GM19239 (cell line): ENCODE measurements around the gene NODAL.

Experiments
- DNase-seq: peaks from one replicate; pipeline ENCODE4 v3.0.0; 2011; ENCODE audit warnings: low spot score; ENCODE audit not compliant: insufficient read length
- FAIRE-seq: peaks from 2 replicates; lab custom pipeline; 2011; peaks lifted over from hg19 to GRCh38; lab: Jason Lieb, UNC

The NODAL gene

DNA sequence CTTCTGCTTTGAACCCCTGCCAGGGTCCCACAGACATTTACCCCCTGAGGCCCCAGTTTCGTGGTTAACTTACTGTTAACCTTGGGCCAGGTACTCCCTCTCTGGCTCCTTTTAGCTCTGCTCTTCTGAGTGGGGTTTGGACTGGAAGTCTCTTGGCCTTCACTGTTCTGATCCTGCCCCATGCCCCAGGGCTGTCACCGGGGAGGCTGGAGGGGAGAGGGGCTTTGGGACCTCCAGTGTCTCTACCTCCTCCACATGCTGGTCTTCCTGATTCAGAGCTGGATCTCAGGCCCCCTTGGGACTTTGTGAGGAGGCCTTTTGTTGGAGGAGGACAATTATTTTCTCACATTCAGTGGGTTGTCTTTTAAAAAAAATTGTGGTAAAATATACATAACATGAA, 24.4 kb upstream of the NODAL start:
- DNase-seq = no peak
- no peak for FAIRE-seq

DNA sequence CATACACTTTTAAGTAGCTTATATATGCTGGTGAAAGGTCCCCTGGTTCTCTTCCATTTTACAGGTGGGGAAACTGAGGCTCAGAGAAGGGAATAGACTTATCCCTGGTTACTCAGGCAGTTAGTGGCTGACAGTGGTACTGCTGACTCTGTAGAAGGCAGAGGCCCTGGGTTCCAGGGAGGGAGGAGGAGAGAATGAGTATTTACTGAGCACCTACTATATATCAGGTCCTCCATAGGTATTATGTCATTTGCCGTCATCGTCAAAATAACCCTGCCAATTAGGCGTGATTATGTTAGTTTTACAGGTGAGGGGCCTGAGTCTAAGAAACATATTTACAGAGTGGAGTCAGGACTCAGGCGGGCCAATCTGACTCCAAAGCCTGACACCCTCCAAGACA, 23.8 kb upstream of the NODAL start:
- FAIRE-seq (no peak), DNase-seq (no peak)

DNA sequence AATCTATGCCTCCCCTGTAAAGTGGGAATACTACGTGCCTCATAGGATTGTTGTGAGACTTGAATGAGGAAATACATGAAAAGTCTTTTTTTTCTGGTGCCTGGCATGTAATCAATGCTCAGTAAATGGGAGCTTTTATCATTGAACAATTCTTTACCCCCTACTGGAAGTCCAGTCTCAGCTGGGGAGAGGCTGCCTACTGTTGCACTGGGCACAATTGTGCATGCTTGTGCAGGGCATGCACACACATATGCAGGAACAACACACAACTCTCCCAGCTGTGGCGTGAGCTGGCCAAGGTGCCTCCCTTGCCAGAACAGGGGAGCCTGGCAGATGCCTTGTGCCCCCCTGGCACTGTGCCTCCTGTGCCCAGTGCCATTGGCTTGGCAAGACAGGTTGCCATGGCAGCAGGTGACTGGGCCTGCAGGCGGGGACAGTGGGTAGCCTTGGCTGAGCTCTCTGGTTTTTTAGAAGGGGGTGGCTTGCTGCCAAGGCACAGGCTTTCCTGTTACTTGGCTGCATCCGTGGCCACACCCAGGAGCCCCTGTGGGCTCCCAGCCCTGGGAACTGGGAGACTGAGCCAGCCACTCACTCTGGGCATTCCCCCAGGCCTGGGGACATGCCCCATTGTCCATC, 21.0 kb upstream of the NODAL start:
- no peak for FAIRE-seq
- no peak for DNase-seq

DNA sequence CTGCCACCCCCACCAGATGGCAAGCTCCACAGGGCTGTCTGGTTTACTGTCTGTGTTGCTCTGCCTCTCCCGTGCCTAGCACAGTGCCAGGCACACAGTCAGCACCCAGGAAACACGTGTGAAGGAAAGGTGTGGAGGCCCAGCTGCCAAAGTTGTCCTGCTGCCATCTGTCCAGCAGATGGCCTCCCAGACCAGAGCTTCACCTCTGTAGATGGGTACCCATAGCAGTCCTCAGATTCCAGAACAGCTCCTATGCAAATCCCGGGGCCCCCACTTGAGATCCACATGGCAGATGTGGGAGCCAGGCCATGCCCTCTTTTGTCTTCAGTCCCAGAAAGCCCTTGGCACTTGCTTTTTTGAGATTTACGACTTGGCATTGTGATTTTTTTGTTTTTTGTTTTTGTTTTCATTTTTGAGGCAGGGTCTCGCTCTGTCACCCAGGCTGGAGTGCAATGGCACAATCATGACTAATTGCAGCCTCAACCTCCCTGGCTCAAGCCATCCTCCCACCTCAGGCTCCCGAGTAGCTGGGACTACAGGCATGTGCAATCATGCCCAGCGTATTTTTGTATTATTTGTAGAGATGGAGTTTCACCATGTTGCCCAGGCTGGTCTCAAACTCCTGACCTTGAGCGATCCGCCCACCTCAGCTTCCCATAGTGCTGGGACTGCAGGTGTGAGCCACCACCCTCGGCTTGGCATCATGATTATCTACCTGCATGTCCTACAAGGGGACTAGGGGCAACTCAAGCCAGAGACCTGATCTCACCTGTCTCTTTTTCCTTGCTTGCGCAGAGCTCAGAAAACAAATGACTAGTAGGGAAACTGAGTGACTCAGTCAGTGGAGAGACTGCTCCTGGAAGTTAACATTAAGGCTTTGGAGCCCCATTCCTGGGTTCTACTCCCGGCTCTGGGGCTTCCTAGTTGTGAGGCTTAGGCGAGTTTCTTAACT, 20.2 kb upstream of the NODAL start:
- DNase-seq (peak; percentile 91), FAIRE-seq (peak; percentile 90)

DNA sequence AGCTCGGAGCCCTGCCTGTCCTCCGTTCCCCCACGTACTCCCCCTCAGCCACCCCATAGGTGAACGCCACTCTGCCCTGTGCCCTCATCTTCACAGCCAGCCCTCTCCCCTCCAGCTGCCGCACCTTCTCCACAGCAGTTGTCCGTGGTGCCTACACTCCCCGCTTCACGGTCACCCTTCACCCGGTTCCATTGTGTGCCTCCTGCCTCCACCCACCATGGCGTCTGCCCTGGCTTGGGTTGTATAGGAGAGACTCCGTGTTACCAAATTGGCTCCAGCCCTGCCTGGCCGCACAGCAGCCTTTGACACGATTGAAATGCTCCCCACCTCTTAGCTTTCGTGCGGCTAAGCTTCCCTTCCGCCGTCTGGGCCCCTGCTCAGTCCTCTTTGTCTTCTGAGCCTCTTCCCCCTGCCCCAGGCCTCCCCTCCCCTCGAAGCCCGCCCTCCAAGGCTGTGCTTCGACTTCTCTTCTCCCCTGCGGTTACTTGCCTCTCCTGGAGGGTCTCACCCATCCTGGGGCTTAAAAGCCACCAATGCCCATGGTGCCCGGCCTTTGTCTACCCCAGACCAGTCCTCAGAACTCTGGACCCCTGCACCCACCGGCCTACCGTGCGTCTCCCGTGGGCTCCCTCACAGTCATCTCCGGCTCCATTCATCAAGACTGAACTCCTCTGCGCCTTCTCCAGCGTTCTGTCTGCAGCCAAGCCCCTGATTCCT, 18.5 kb upstream of the NODAL start:
- FAIRE-seq (no peak), DNase-seq (no peak)

DNA sequence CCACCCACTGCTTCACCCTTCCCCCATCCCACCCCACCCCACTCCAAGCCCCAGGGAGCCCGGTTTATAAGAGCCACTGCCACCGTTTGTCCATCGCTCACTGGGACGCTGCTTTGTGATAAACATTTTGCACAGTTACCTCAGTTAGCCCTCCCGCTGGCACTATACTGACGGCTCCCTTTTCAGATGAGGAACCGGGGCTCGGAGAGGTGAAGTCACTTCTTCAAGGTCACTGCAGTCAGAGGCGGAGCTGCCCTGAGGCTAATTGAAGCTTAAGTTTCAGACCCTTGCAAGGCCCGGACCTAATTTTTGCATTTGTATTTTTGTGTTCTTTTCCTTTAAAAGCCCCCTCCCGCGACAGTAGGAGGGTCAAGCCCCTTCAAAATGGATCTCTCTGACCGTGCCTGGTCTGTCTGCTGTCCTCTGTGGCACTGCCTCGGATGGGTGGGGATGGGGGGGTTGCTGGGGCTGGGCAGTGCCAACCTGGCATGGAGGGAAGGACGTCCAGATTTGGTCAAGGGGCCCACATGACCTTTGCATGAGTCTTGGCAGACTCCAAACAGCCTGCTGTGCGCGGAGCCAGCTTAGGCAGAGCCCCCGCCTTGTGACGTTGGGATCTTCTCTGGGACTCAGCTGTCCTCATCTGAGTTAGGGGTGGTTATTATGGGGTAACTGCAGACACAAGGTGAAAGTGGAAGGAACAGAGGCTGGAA, 17.7 kb upstream of the NODAL start:
- DNase-seq (no peak), FAIRE-seq (no peak)

DNA sequence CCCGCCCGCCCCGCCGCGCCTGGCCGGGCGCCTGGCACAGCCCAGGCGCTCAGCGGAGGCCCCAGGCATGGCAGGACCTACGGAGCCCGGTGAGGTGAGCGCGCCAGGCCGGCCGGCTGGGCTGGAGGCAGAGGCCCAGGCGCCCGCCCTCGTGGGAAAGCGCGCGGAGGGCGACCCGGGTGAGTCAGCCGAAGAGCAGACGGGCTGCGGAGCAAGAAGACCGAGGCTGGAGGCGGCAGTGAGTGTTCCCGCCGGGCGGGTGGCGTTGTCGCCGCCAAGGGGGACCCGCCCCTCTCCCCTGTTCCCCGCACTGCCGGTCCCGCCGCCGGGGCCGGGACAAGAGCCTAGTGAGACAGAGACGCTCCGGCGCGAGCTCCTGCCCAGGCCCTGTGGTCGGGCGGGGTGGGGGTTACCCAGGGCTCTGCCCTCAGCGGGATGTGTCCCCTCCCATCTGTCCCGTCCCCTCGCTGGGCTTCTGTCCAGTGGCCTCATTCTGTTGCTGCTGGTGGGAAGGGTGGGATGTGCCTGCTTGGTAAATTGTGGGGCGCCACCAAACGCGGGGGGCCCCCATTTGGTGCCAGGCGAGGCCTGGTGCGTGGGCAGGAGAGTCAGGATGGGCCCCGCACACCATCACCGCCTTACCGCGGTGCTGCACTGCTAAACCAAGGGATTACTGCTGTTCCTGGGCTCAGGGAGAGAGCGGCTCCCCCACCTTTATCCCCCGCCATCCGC, 17.0 kb upstream of the NODAL start:
- DNase-seq = no peak
- no peak for FAIRE-seq

DNA sequence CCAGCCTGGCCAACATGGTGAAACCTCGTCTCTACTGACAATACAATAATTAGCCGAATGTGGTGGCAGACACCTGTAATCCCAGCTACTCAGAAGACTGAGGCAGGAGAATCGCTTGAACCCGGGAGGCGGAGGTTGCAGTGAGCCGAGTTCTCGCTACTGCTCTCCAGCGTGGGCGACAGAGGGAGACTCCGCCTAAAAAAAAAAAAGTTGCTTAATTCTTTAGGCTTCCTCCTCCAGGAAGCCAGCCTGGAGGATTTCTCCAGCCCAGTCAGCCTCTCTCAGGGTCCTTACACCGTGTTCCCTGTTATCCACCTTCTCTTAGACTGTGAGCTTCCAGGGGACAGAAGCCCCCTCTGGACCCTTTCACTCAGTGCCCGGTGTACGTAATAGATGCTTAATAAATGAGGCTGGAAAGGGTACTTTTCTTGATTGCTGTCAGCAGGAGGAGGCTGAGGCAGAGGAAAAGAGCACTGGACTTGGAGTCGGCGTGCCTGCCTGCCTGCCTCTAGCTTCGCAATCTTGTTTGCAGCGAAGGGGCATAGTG, 16.4 kb upstream of the NODAL start:
- FAIRE-seq = no peak

DNA sequence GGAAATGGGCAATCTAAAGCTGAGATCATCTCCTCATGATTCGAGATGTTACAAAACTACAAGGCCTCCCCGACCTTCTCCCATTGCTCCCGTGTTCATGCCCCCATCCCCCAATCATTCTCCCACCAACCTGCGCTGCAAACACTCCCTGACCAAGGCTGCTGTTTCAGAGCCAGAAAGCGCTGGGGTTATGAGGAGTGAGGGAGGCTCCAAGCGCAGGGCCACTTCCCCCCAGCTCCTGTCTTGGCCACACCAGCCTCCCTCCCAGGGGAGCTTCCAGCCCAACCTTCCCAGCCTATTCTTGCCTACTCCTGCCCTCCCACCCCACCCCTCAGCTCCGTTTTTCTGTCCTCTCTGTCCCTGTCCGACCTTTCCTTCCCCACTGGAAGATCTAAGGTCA, 14.7 kb upstream of the NODAL start:
- DNase-seq = no peak
- no peak for FAIRE-seq

More for the DNA sequence above, 16.4 kb upstream of the NODAL start:
- no peak for DNase-seq

DNA sequence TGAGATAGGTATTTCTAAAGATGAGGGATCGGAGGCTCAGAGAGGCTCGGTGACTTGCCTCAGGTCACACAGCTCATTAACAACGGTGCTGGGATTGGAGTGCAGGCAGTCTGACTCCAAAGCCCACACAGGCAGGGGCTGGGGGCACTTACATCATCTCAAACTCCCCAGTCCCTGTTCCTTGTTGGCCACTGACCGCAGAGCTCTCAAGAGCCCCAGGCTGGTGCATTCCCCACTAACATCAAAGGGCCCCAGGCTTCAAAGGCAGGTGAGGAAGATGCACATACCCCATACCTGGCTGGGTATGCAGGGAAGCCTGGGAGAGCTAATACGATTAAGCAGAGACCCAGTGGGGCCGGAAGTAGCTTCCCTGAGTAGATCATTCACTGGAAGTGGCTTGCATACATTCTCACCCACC, 13.7 kb upstream of the NODAL start:
- DNase-seq (no peak), FAIRE-seq (no peak)

DNA sequence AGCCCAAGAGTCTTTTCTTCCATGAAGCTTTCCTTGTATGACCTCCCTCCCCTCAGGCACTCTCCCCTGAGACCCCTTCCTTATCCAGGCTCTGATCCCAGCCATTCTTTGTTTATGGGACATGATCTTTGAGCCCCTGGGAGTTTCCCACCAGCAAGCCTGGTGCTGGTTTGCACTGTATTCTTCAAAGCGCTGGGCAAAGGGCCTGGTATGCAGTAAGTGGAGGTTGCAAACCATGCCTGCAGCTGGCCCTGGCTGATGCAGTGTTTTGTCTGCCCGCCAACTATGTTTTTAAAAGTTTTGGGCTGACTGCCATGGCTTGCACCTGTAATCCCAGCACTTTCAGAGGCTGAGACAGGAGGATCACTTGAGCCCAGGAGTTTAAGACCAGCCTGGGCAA, 6.8 kb upstream of the NODAL start:
- no peak for FAIRE-seq

DNA sequence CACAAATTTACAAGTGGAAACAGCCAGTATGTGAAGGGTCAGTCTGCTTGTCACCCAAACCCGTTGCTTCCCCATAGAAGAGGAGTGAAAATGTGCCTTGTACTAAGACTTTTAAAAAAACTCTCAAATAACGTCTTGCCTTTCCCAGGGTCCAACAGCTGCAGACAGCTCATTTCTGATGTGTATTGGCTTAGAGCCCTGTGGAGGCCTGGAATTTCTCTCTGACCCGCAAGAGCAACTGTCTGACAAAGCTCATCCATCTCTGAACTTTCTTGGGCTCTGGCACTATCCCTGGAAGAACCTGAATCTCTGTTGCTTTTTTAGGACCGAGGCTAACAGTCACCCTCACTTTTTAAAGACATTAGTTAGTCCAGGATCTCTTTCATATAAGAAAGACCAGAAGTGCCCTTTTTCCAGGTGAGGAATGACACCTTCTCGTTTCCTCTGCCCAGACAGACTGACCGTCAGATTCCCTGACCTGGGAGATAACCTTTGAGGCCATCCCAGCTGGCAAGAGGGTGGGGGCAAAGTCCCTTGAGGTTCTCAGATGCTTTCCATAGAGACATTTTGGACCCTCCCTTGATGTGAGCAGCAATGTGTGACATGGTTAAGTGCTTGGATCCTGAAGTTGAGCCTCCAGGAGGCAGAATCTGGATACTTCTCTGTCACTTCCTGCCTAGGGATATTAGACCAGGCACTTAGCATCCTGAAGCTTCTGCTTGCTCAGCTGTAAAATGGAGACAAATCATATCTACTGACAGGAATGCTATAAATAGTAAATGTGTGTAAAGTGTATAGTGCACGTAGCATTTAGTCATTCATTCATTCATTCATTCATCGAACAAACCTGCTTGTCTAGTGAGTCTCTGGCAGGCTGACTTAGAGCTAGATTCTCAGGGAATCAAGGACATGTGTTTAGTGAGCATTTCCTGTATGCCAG, 4.5 kb upstream of the NODAL start:
- FAIRE-seq (no peak), DNase-seq (no peak)

More for the DNA sequence above, 6.8 kb upstream of the NODAL start:
- no peak for DNase-seq

DNA sequence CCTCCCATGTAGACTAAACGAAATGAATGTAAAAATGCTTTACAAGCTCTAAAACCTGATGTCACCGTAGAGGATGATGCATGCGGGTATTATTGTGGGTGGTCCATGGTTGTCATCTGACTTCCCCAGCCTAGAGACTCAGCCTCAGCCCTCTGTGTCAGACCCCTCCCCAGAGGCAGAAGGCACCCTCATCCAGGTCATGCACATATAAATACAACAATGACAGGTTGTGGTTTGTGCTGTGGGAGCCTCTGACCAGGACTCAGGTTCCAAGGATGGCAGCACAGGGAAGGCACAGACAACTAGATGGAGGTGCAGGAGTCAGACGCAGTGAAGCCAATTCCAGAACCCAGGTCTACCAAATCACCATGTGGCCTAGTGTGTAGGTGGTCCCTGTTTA, 3.3 kb upstream of the NODAL start:
- no peak for DNase-seq
- FAIRE-seq = no peak

DNA sequence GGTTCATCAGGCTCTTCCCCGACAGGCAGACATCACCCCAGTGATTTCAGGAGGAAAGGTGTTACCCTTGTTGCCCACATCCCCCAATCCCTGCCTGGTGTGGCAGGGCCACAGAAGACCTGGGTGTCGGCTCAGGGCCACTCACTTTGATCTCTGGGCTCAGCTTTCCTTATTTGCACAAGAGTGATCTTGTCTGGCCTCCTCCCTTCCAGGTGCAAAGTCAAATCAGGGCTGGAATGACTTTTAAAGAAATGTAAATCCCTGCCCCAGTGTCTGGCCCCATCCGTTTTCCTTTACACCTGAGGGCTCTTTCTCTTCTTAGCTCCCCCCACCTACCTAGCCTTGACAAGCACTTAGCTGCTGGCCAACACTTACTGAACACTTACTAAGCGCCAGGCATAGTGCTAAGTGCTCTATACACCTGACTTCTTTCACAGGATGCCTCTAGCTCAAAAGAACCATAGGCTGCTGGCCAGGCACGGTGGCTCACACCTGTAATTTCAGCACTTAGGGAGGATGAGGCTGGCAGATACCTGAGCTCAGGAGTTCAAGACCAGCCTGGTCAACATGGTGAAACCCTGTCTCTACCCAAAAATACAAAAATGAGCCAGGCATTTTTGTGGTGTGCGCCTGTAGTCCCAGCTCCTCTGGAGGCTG, 979 bp upstream of the NODAL start:
- FAIRE-seq (no peak), DNase-seq (no peak)

DNA sequence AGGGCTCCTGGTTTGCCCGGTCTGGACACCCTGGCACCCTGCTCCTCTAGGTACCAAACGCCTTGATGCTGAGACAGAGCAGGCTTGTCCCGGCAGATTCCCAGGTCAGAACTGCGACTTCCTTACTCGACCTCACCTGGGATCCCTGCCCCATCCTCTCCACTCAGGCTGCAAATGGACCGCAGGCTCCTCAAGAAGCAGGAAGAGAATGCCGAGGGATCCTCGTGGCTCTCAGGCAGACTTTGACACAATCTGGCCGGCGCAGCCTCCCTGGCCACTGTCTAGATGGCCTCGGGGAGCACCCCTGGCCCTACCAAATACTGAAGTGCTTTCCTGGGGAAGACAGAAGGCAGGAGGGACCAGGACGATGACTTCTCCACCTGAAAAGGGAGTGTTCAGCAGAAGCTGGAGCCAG, 421 bp upstream of the NODAL start:
- no peak for DNase-seq
- no peak for FAIRE-seq

DNA sequence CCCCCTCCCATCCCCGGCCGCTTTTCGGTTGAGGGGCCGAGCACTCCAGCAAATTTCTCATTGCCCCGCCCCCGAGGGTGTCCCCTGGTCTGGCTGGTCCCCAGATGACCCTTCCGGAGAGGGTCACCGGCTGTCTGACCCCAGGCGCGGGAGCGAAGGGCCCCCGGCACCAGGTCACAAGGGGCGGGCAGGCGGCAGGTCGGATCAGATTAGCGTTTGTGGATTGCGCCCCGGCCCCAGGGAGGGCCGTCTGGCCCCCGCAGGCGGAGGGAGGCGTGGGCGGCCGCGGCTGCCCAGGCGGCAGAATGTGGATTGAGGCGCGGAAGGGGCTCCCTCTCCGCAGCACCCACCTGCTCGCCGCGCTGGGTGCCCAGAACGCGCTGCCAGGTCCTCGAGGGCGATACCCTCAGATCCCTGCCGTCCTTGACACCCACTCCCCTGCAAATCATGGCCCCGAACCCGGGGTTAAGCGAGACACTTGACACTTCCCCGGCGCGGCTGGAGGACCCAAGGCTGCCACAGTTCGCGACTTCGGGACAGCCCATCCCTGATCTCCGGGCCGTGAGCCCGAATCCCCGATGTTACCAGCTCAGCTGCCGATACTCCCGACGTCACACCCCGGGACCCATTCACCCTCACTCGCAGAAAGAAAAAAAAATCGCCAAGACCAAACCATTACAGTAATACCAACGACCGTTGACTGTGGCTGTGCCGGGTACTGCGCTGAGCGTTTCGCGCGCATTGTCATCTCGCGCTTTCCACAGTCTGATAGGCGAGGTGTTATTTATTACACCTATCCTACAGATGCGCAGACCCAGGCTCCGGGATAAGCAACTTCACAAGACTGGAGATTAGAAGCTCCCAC, 953 bp downstream of the NODAL start:
- FAIRE-seq = no peak

DNA sequence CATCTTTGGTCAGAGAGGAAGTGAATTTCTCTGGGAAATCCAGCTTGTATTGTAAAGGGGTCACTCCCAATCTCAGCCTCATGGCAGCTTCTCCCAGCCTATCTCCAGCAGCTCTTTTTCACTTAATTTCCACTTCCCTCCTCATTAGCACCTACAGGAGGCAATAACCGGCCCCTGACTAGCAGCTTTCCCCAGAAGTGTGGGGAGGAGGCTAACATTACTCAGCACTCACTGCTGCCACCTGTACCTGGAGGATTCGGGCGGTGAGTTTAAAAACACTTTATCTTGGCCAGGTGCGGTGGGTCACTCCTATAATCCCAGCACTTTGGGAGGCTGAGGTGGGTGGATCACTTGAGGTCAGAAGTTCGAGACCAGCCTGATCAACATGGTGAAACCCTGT, 3.8 kb downstream of the NODAL start:
- FAIRE-seq = no peak
- no peak for DNase-seq

More for the DNA sequence above, 953 bp downstream of the NODAL start:
- DNase-seq = no peak
